Cardiac muscle cell (in vitro differentiated cells and primary cell): ENCODE results near the gene MRPS9. TPM values are rescaled to one million over a fixed set of nuclear protein-coding genes. Genes with fewer than 3 reads are reported as not detected.

Source experiments
- DNase-seq, 2 donors: peaks; one replicate each; pipeline versions ENCODE4 v3.0.0 to v3.0.0-alpha.2; 2010 to 2017; ENCODE audit warnings: low read depth in 1 of 2, low spot score in 1 of 2
- H3K27ac ChIP-seq: fragments of 200-600 bp; sonication (generic); 2 replicates; pipeline ENCODE4 v1.5.1; 2016
- H3K27me3 ChIP-seq: fragments of 200-600 bp; sonication (generic); 2 replicates; pipeline ENCODE4 v1.6.0; 2016; ENCODE audit warnings: control low read depth
- H3K36me3 ChIP-seq: fragments of 200-600 bp; sonication (generic); 2 replicates; pipeline ENCODE4 v1.5.1; 2016; ENCODE audit warnings: control low read depth
- H3K4me1 ChIP-seq: fragments of 200-600 bp; sonication (generic); 2 replicates; pipeline ENCODE4 v1.8.1; 2017; ENCODE audit warnings: low read depth, mild to moderate bottlenecking, mixed run types
- H3K4me3 ChIP-seq: fragments of 200-600 bp; sonication (generic); 2 replicates; pipeline ENCODE4 v1.5.1; 2016; ENCODE audit warnings: mild to moderate bottlenecking
- H3K9me3 ChIP-seq: fragments of 200-600 bp; sonication (generic); 2 replicates; pipeline ENCODE4 v1.5.1; 2017; ENCODE audit warnings: low read depth, mild to moderate bottlenecking, control low read depth
- CTCF ChIP-seq: IDR thresholded peaks from 2 replicates; pipeline ENCODE4 v1.5.1; 2012; ENCODE audit warnings: low read depth, mild to moderate bottlenecking, low read length
- polyA plus RNA-seq: library from polyadenylated mRNA; unstranded; fragments of >200 nt; fragmentation: Nextera tagmentation; extraction: Ambion mirVana; gene quantifications from 2 replicates; pipeline ENCODE4 v1.2.1, GENCODE V29; 2016
- total RNA-seq: library from RNA; depleted of rRNA; stranded (reverse); fragments of >200 nt; gene quantifications from 2 replicates; pipeline ENCODE4 v1.2.3, GENCODE V29; 2016

Gene MRPS9
- total and polyA plus RNA-seq, 2 experiments from 2014 or later: 43.8 to 85.3 TPM

- no peak for TF ChIP-seq CTCF
- no peak for DNase-seq
- H3K4me1 ChIP-seq: no peaks in the 10 kb centered on the region
- no peaks in the 10 kb centered on the region for H3K27me3 ChIP-seq
- H3K27ac ChIP-seq: no peak overlapping the region
- H3K9me3 ChIP-seq: no peaks in the 10 kb centered on the region
- peaks cover 5% of the 10 kb centered on the region for H3K36me3 ChIP-seq
- H3K4me3 ChIP-seq: no peak overlapping the region
Measured at GRCh38 chr2:105087273-105087672, 49.4 kb downstream of the MRPS9 start.

- H3K27ac ChIP-seq: no peak overlapping the region
- H3K9me3 ChIP-seq: no peaks in the 10 kb centered on the region
- H3K27me3 ChIP-seq: no peaks in the 10 kb centered on the region
- DNase-seq: no peak
- no peaks in the 10 kb centered on the region for H3K4me1 ChIP-seq
- H3K4me3 ChIP-seq: no peak overlapping the region
- H3K36me3 ChIP-seq: peaks cover 21% of the 10 kb centered on the region
- no peak for TF ChIP-seq CTCF
Measured at GRCh38 chr2:105090091-105090490, 52.2 kb downstream of the MRPS9 start.

GRCh38 chr2:105092797-105093196, 54.9 kb downstream of the MRPS9 start:
- H3K9me3 ChIP-seq: no peaks in the 10 kb centered on the region
- H3K4me3 ChIP-seq: no peak overlapping the region
- peaks cover 28% of the 10 kb centered on the region for H3K36me3 ChIP-seq
- no peak for DNase-seq
- TF ChIP-seq CTCF: no peak
- no peak overlapping the region for H3K27ac ChIP-seq
- no peaks in the 10 kb centered on the region for H3K27me3 ChIP-seq
- no peaks in the 10 kb centered on the region for H3K4me1 ChIP-seq

GRCh38 chr2:105099153-105099552, 61.3 kb downstream of the MRPS9 start:
- Histone ChIP-seq H3K4me3 (no peak overlapping the region), H3K4me1 (peaks cover 6% of the 10 kb centered on the region), H3K36me3 (peaks cover 28% of the 10 kb centered on the region), H3K27me3 (no peaks in the 10 kb centered on the region), H3K27ac (no peak overlapping the region), H3K9me3 (no peaks in the 10 kb centered on the region)
- no peak for DNase-seq
- TF ChIP-seq CTCF: no peak

GRCh38 chr2:105100046-105100840, 62.4 kb downstream of the MRPS9 start:
- H3K36me3 ChIP-seq: peaks cover 21% of the 10 kb centered on the region
- H3K27ac ChIP-seq: no peak overlapping the region
- peaks cover 6% of the 10 kb centered on the region for H3K4me1 ChIP-seq
- no peak for DNase-seq
- no peaks in the 10 kb centered on the region for H3K9me3 ChIP-seq
- H3K27me3 ChIP-seq: no peaks in the 10 kb centered on the region
- no peak overlapping the region for H3K4me3 ChIP-seq
- no peak for TF ChIP-seq CTCF
